PC-9 (cell line): ENCODE measurements around the gene TCF4. TPM values are rescaled to one million over a fixed set of nuclear protein-coding genes. Genes with fewer than 3 reads are reported as not detected.

Experiments
- BruUV-seq: library from RNA; stranded (reverse); fragments of 400-500 nt; replicated peaks from 2 replicates; lab custom pipeline; 2021; lab: Mats Ljungman, UMichigan
- CTCF ChIA-PET: fragments of 300-600 bp; sonication (Branson Sonifier 250); formaldehyde crosslinking; loops from one replicate; lab custom pipeline; 2022; ENCODE audit warnings: antibody characterized with exemption; lab: Charles Lee
- POLR2A ChIA-PET: fragments of 300-600 bp; sonication (Branson Sonifier 250); formaldehyde crosslinking; loops from one replicate; lab custom pipeline; 2022; ENCODE audit warnings: antibody characterized with exemption; ENCODE audit not compliant: unreplicated experiment; lab: Charles Lee
- DNase-seq, 2 experiments: peaks; one replicate each; pipeline versions ENCODE4 v3.0.0 to v3.0.0-alpha.2; 2015 to 2022; ENCODE audit warnings: mixed read lengths in 1 of 2
- H2AFZ ChIP-seq: fragments of 200-600 bp; sonication (generic); 2 replicates; pipeline ENCODE4 v1.8.1; 2017; ENCODE audit warnings: antibody characterized with exemption
- H3F3A ChIP-seq: fragments of 200-600 bp; sonication (generic); 2 replicates; pipeline ENCODE4 v1.8.1; 2017; ENCODE audit warnings: antibody characterized with exemption, mild to moderate bottlenecking, low read depth; ENCODE audit not compliant: insufficient read depth
- H3K27ac ChIP-seq: fragments of 200-600 bp; sonication (generic); 2 replicates; pipeline ENCODE4 v1.6.1; 2016; ENCODE audit warnings: mixed run types
- H3K27me3 ChIP-seq: fragments of 200-600 bp; sonication (generic); 2 replicates; pipeline ENCODE4 v1.6.1; 2016; ENCODE audit warnings: low read depth, mixed run types; ENCODE audit not compliant: insufficient read depth
- H3K36me3 ChIP-seq: fragments of 200-600 bp; sonication (generic); 2 replicates; pipeline ENCODE4 v1.6.1; 2016; ENCODE audit warnings: low read depth, mixed run types
- H3K4me1 ChIP-seq: fragments of 200-600 bp; sonication (generic); replicated peaks from 2 replicates; pipeline ENCODE4 v1.6.1; 2016; ENCODE audit warnings: mixed run types; ENCODE audit not compliant: insufficient read depth
- H3K4me2 ChIP-seq: fragments of 200-600 bp; sonication (generic); 2 replicates; pipeline ENCODE4 v1.6.1; 2017; ENCODE audit warnings: mixed run types
- H3K4me3 ChIP-seq: fragments of 200-600 bp; sonication (generic); 2 replicates; pipeline ENCODE4 v1.6.1; 2016; ENCODE audit warnings: mixed run types
- H3K79me2 ChIP-seq: fragments of 200-600 bp; sonication (generic); 2 replicates; pipeline ENCODE4 v1.6.1; 2017; ENCODE audit warnings: low read depth, mixed run types
- H3K9me2 ChIP-seq: fragments of 200-600 bp; sonication (generic); 2 replicates; pipeline ENCODE4 v1.8.1; 2017; ENCODE audit warnings: mild to moderate bottlenecking; ENCODE audit not compliant: insufficient read depth
- H3K9me3 ChIP-seq: fragments of 200-600 bp; sonication (generic); 2 replicates; pipeline ENCODE4 v1.8.1; 2016; ENCODE audit warnings: low read depth; ENCODE audit not compliant: insufficient read depth
- H4K20me1 ChIP-seq: fragments of 200-600 bp; sonication (generic); 2 replicates; pipeline ENCODE4 v1.8.1; 2017; ENCODE audit not compliant: insufficient read depth
- EZH2 ChIP-seq: fragments of 200-600 bp; sonication (generic); IDR thresholded peaks from 2 replicates; pipeline ENCODE4 v1.8.0; 2017; ENCODE audit warnings: antibody characterized with exemption, low read depth
- intact Hi-C: fragments of 100-400 bp; cut with micrococcal nuclease; formaldehyde crosslinking; loops from one replicate; pipeline ENCODE4 v1.10.0; 2022; ENCODE audit not compliant: unreplicated experiment
- total RNA-seq: library from RNA; stranded (reverse); gene quantifications from 2 replicates; pipeline ENCODE4 v1.2.3, GENCODE V29; 2021
- TF ChIP-seq, protein P1 (sequence below): fragments of 200-600 bp; sonication (generic); conservative IDR thresholded peaks from 2 replicates; pipeline ENCODE4 v1.6.1; 2017; ENCODE audit warnings: mixed run types, antibody characterized with exemption, mild to moderate bottlenecking, moderate library complexity

TCF4 gene
- total RNA-seq, 1 experiment from 2014 or later, result 0.74 TPM

DNA sequence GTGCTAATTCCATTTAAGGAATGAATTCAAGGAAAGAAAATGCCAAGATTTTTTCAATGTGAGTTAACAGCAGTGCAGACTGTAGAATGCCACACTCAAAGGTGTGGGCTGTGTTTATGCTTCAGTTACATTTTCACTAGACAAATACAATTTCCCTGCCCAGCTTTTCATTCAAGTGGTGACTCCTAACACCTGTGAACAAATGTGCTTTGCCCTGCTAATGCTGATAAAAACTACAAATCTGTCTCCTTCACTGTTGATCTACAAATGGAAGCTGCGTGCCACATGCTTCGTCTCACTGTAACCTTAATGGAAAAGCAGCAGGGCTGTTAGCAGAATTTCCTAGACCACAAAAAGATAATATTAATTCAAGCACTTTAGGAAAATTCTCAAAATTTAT lies 19.8 kb upstream of the TCF4 start:
- no peaks in the 10 kb centered on the region for H3K79me2 ChIP-seq
- no peak overlapping the region for H3K4me2 ChIP-seq
- no peaks in the 10 kb centered on the region for H3K9me2 ChIP-seq
- CTCF ChIA-PET, result no interaction called here
- TF ChIP-seq, protein P1, sequence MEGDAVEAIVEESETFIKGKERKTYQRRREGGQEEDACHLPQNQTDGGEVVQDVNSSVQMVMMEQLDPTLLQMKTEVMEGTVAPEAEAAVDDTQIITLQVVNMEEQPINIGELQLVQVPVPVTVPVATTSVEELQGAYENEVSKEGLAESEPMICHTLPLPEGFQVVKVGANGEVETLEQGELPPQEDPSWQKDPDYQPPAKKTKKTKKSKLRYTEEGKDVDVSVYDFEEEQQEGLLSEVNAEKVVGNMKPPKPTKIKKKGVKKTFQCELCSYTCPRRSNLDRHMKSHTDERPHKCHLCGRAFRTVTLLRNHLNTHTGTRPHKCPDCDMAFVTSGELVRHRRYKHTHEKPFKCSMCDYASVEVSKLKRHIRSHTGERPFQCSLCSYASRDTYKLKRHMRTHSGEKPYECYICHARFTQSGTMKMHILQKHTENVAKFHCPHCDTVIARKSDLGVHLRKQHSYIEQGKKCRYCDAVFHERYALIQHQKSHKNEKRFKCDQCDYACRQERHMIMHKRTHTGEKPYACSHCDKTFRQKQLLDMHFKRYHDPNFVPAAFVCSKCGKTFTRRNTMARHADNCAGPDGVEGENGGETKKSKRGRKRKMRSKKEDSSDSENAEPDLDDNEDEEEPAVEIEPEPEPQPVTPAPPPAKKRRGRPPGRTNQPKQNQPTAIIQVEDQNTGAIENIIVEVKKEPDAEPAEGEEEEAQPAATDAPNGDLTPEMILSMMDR, result no peak
- no peak for TF ChIP-seq EZH2
- H3K27ac ChIP-seq, result no peak overlapping the region
- H3F3A ChIP-seq, result no peaks in the 10 kb centered on the region
- BruUV-seq, result no TSS peak
- H3K9me3 ChIP-seq, result no peaks in the 10 kb centered on the region
- no peak overlapping the region for H2AFZ ChIP-seq
- H3K4me1 ChIP-seq, result no peaks in the 10 kb centered on the region
- intact Hi-C loops, result no loop called here
- POLR2A ChIA-PET, result interaction anchor here (0.6 kb wide), 1 partner anchor 19 kb away, joined by 28 read pairs; no protein-coding TSS in a partner anchor
- no peaks in the 10 kb centered on the region for H3K36me3 ChIP-seq
- H3K4me3 ChIP-seq, result no peak overlapping the region
- no peaks in the 10 kb centered on the region for H4K20me1 ChIP-seq
- DNase-seq, result no peak
- no peaks in the 10 kb centered on the region for H3K27me3 ChIP-seq

- no peaks in the 10 kb centered on the region for H3K79me2 ChIP-seq
- POLR2A ChIA-PET, result no interaction called here
- H3K36me3 ChIP-seq, result no peaks in the 10 kb centered on the region
- H2AFZ ChIP-seq, result no peak overlapping the region
- no peaks in the 10 kb centered on the region for H3F3A ChIP-seq
- no peaks in the 10 kb centered on the region for H3K4me1 ChIP-seq
- no peak overlapping the region for H3K27ac ChIP-seq
- H3K9me3 ChIP-seq, result no peaks in the 10 kb centered on the region
- DNase-seq, result no peak
- intact Hi-C loops, result no loop called here
- TF ChIP-seq, protein P1, result no peak
- TF ChIP-seq EZH2, result no peak
- no peaks in the 10 kb centered on the region for H3K27me3 ChIP-seq
- no peak overlapping the region for H3K4me2 ChIP-seq
- no peak overlapping the region for H3K4me3 ChIP-seq
- CTCF ChIA-PET, result no interaction called here
- no TSS peak for BruUV-seq
- no peaks in the 10 kb centered on the region for H4K20me1 ChIP-seq
- no peaks in the 10 kb centered on the region for H3K9me2 ChIP-seq
Measured at GRCh38 chr18:55605733-55606338, 17.8 kb upstream of the TCF4 start.

- Histone ChIP-seq H3K9me3 (no peaks in the 10 kb centered on the region), H3K4me2 (no peak overlapping the region), H3K4me1 (no peaks in the 10 kb centered on the region), H3K79me2 (no peaks in the 10 kb centered on the region), H3K27me3 (no peaks in the 10 kb centered on the region), H3K4me3 (no peak overlapping the region), H3K9me2 (no peaks in the 10 kb centered on the region), H2AFZ (no peak overlapping the region), H4K20me1 (no peaks in the 10 kb centered on the region), H3K27ac (no peak overlapping the region), H3K36me3 (no peaks in the 10 kb centered on the region), H3F3A (no peaks in the 10 kb centered on the region)
- DNase-seq, result no peak
- ChIA-PET POLR2A (no interaction called here), CTCF (no interaction called here)
- intact Hi-C loops, result no loop called here
- BruUV-seq, result no TSS peak
- TF ChIP-seq, protein P1, result no peak
- TF ChIP-seq EZH2, result no peak
Measured at GRCh38 chr18:55603775-55604174, 15.8 kb upstream of the TCF4 start.
